Stimulated activated CD8-positive, alpha-beta memory T cell treated with anti-CD3 and anti-CD28 coated beads, Interleukin-12 subunit alpha, Interleukin-12 subunit beta, amount 100 ng/mL, for 4 hours (primary cell): ENCODE data around the gene PSMA7.

Experiments used
- DNase-seq: peaks from one replicate; pipeline ENCODE4 v3.0.0-alpha.2; 2020; ENCODE audit warnings: low read depth

The PSMA7 gene

GRCh38 chr20:62087227-62087626 lies 56.0 kb downstream of the PSMA7 start:
- DNase-seq, result no peak
